HG02623 (cell line): ENCODE data around the gene SHISA6.

Experiments
- ATAC-seq: cut with Tn5 transposase; IDR thresholded peaks from one replicate; pipeline ENCODE4 v1.9.1; 2021; ENCODE audit warnings: moderate library complexity; ENCODE audit not compliant: unreplicated experiment

SHISA6 gene

GRCh38 chr17:11514565-11514964 lies 273.6 kb downstream of the SHISA6 start:
- ATAC-seq, result no peak

- no peak for ATAC-seq
Measured at GRCh38 chr17:11514981-11515680, 274.1 kb downstream of the SHISA6 start.

- no peak for ATAC-seq
Measured at GRCh38 chr17:11515901-11516300, 274.9 kb downstream of the SHISA6 start.

GRCh38 chr17:11535231-11535630 lies 294.2 kb downstream of the SHISA6 start:
- ATAC-seq, result no peak

GRCh38 chr17:11538366-11538765 lies 297.4 kb downstream of the SHISA6 start:
- no peak for ATAC-seq

- no peak for ATAC-seq
Measured at GRCh38 chr17:11539637-11540036, 298.6 kb downstream of the SHISA6 start.

GRCh38 chr17:11545002-11545401 lies 304.0 kb downstream of the SHISA6 start:
- ATAC-seq, result no peak

GRCh38 chr17:11545696-11546095 lies 304.7 kb downstream of the SHISA6 start:
- no peak for ATAC-seq

GRCh38 chr17:11547853-11548252 lies 306.8 kb downstream of the SHISA6 start:
- no peak for ATAC-seq

GRCh38 chr17:11548398-11548797 lies 307.4 kb downstream of the SHISA6 start:
- ATAC-seq, result no peak

- no peak for ATAC-seq
Measured at GRCh38 chr17:11550431-11550830, 309.4 kb downstream of the SHISA6 start.

- no peak for ATAC-seq
Measured at GRCh38 chr17:11551442-11551841, 310.4 kb downstream of the SHISA6 start.

- ATAC-seq, result no peak
Measured at GRCh38 chr17:11553135-11553534, 312.1 kb downstream of the SHISA6 start.

GRCh38 chr17:11554042-11554441 lies 313.0 kb downstream of the SHISA6 start:
- no peak for ATAC-seq

GRCh38 chr17:11554542-11554941 lies 313.5 kb downstream of the SHISA6 start:
- no peak for ATAC-seq

GRCh38 chr17:11555530-11555929 lies 314.5 kb downstream of the SHISA6 start:
- no peak for ATAC-seq

GRCh38 chr17:11557727-11558452 lies 316.9 kb downstream of the SHISA6 start:
- ATAC-seq, result no peak

- ATAC-seq, result no peak
Measured at GRCh38 chr17:11558681-11559234, 317.7 kb downstream of the SHISA6 start.

GRCh38 chr17:11559601-11560000 lies 318.6 kb downstream of the SHISA6 start:
- no peak for ATAC-seq

GRCh38 chr17:11561281-11561680 lies 320.3 kb downstream of the SHISA6 start:
- ATAC-seq, result no peak

GRCh38 chr17:11561702-11562101 lies 320.7 kb downstream of the SHISA6 start:
- no peak for ATAC-seq
